K562 (cell line): ENCODE results near the gene SERTAD1. TPM values are rescaled to one million over a fixed set of nuclear protein-coding genes. Genes with fewer than 3 reads are reported as not detected.

Experiments
- ATAC-seq: fragments of 200-7000 bp; cut with Tn5 transposase; 3 replicates; pipeline ENCODE4 v1.9.1; 2020; ENCODE audit warnings: moderate library complexity
- BruUV-seq: library from RNA; stranded (reverse); fragments of 400-500 nt; replicated peaks from 2 replicates; lab custom pipeline; 2021; lab: Mats Ljungman, UMichigan
- CTCF ChIA-PET: fragments of 300-600 bp; formaldehyde crosslinking; extraction: SDS; loops from one replicate; lab custom pipeline; 2021; ENCODE audit warnings: low intra/inter-chr PET ratio; lab: Yijun Ruan, JAX
- POLR2A ChIA-PET: fragments of 300-600, 350-650 bp; sonication (Branson Sonifier 250); formaldehyde crosslinking; extraction: SDS; loops from one replicate; lab custom pipeline; 2021; ENCODE audit warnings: antibody characterized with exemption, inconsistent platforms; lab: Yijun Ruan, JAX
- DNase-seq, 4 experiments: peaks; one replicate each; pipeline versions ENCODE4 v3.0.0 to v3.0.0-alpha.2; 2011 to 2018; ENCODE audit warnings: low spot score in 3 of 4, mixed read lengths in 3 of 4; ENCODE audit errors: extremely low read depth in 1 of 4
- FAIRE-seq: peaks from 2 replicates; lab custom pipeline; 2011; peaks lifted over from hg19 to GRCh38; lab: Jason Lieb, UNC
- H2AFZ ChIP-seq: 2 replicates; pipeline ENCODE4 v1.6.0; 2011; ENCODE audit warnings: low read depth, low read length, control low read depth, inconsistent platforms
- H3K27ac ChIP-seq: fragments of 200-600 bp; 3 replicates; pipeline ENCODE4 v1.8.0; 2011; ENCODE audit warnings: low read depth, mild to moderate bottlenecking, control low read depth, inconsistent platforms, low read length, moderate library complexity, mixed read lengths; ENCODE audit errors: extremely low read depth
- H3K27me3 ChIP-seq, 2 experiments: fragments of 300-600 bp in 1 of 2; 2 replicates in 1 of 2; 3 replicates in 1 of 2; pipeline versions ENCODE4 v1.6.0 to v1.8.0; 2011; ENCODE audit warnings: inconsistent platforms in 2 of 2, low read length in 2 of 2, mild to moderate bottlenecking in 1 of 2, mixed read lengths in 1 of 2, moderate library complexity in 1 of 2; ENCODE audit not compliant: control insufficient read depth in 2 of 2, insufficient read depth in 2 of 2
- H3K36me3 ChIP-seq: fragments of 300-600 bp; 3 replicates; pipeline ENCODE4 v1.8.0; 2011; ENCODE audit warnings: mild to moderate bottlenecking, low read length, inconsistent platforms; ENCODE audit not compliant: control insufficient read depth, insufficient read depth
- H3K4me1 ChIP-seq, 2 experiments: fragments of 200-600 bp in 1 of 2; replicated peaks in 1 of 2; 2 replicates in 1 of 2; 3 replicates in 1 of 2; pipeline versions ENCODE4 v1.5.1 to v1.8.0; 2011; ENCODE audit warnings: inconsistent platforms in 2 of 2, low read length in 2 of 2, mild to moderate bottlenecking in 1 of 2, mixed read lengths in 1 of 2, moderate library complexity in 1 of 2; ENCODE audit not compliant: control insufficient read depth in 2 of 2, insufficient read depth in 2 of 2
- H3K4me2 ChIP-seq: 2 replicates; pipeline ENCODE4 v1.6.1; 2011; ENCODE audit warnings: low read length, control low read depth, inconsistent platforms, mixed read lengths; ENCODE audit not compliant: insufficient read depth
- H3K4me3 ChIP-seq: fragments of 200-600 bp; sonication (generic), shearing (Covaris generic); 2 replicates; pipeline ENCODE4 v1.5.1; 2016; ENCODE audit warnings: control low read depth, inconsistent platforms
- H3K79me2 ChIP-seq: fragments of 200-600 bp; 3 replicates; pipeline ENCODE4 v1.8.0; 2011; ENCODE audit warnings: low read length, inconsistent platforms; ENCODE audit not compliant: control insufficient read depth, insufficient read depth
- H3K9ac ChIP-seq, 2 experiments: 2 replicates each; pipeline versions ENCODE4 v1.6.0 to v1.6.1; 2011; ENCODE audit warnings: low read depth in 2 of 2, low read length in 2 of 2, control low read depth in 1 of 2, inconsistent platforms in 1 of 2, mild to moderate bottlenecking in 1 of 2, mixed read lengths in 1 of 2; ENCODE audit not compliant: insufficient read depth in 1 of 2
- H3K9me1 ChIP-seq: one replicate; pipeline ENCODE4 v1.6.0; 2011; ENCODE audit warnings: inconsistent platforms, mild to moderate bottlenecking, low read length, moderate library complexity; ENCODE audit not compliant: control insufficient read depth, insufficient read depth
- H3K9me3 ChIP-seq: replicated peaks from 2 replicates; pipeline ENCODE4 v1.5.1; 2011; ENCODE audit warnings: low read depth, low read length, inconsistent platforms; ENCODE audit not compliant: control insufficient read depth, insufficient read depth
- H4K20me1 ChIP-seq: replicated peaks from 2 replicates; pipeline ENCODE4 v1.6.1; 2011; ENCODE audit warnings: low read length, inconsistent platforms, mixed read lengths; ENCODE audit not compliant: control insufficient read depth, insufficient read depth
- BHLHE40 ChIP-seq: IDR thresholded peaks from 2 replicates; pipeline ENCODE4 v1.6.1; 2011; ENCODE audit warnings: low read length, improper control_type of control experiment
- DPF2 ChIP-seq: fragments of 450-650 bp; IDR thresholded peaks from 2 replicates; pipeline ENCODE4 v1.6.1; 2016
- MEIS2 ChIP-seq: fragments of 450-650 bp; IDR thresholded peaks from 2 replicates; pipeline ENCODE4 v1.6.1; 2014; ENCODE audit warnings: mild to moderate bottlenecking; ENCODE audit not compliant: partially characterized antibody
- NCOA1 ChIP-seq: fragments of 450-650 bp; IDR thresholded peaks from 2 replicates; pipeline ENCODE4 v1.6.1; 2016; ENCODE audit warnings: low read depth
- PHF8 ChIP-seq: fragments of 200-600 bp; sonication (generic); IDR thresholded peaks from 2 replicates; pipeline ENCODE4 v1.6.1; 2012; ENCODE audit warnings: mixed run types, mild to moderate bottlenecking, inconsistent platforms, low read length, moderate library complexity, borderline replicate concordance
- RNF2 ChIP-seq: sonication (generic); IDR thresholded peaks from 2 replicates; pipeline ENCODE4 v1.6.1; 2016
- SMARCA4 ChIP-seq: fragments of 450-650 bp; IDR thresholded peaks from 2 replicates; pipeline ENCODE4 v1.6.1; 2016
- SMARCA5 ChIP-seq: fragments of 450-650 bp; IDR thresholded peaks from 2 replicates; pipeline ENCODE4 v1.6.1; 2016
- TAF1 ChIP-seq: IDR thresholded peaks from 2 replicates; pipeline ENCODE4 v1.6.1; 2011; ENCODE audit warnings: mild to moderate bottlenecking, low read length, moderate library complexity; ENCODE audit not compliant: insufficient read depth, control insufficient read depth, severe bottlenecking; ENCODE audit errors: extremely low read depth
- ZNF407 ChIP-seq: fragments of 450-650 bp; IDR thresholded peaks from 2 replicates; pipeline ENCODE4 v1.6.1; 2016; ENCODE audit warnings: low read depth
- ZNF592 ChIP-seq: fragments of 450-650 bp; IDR thresholded peaks from 2 replicates; pipeline ENCODE4 v1.6.1; 2017; ENCODE audit warnings: antibody characterized with exemption, mild to moderate bottlenecking
- WGBS: fragments of 100-300 bp; shearing (Covaris generic); methylation state at CpG from one replicate; pipeline ENCODE4 v1.1.6; 2016; ENCODE audit warnings: low coverage, mixed read lengths; ENCODE audit not compliant: insufficient coverage; ENCODE audit errors: missing lambda C conversion rate; 5-methylcytosine and 5-hydroxymethylcytosine counted together
- in situ Hi-C: fragments of 300-500 bp; cut with MboI; formaldehyde crosslinking; loops from 4 replicates; pipeline ENCODE4 v1.15.0; 2018; ENCODE audit warnings: inconsistent platforms, mixed read lengths
- intact Hi-C: fragments of 100-400 bp; cut with micrococcal nuclease; formaldehyde crosslinking; loops from 2 replicates; pipeline ENCODE4 v1.14.2; 2022
- polyA plus RNA-seq, 8 experiments: library from polyadenylated mRNA; depleted of rRNA in 4 of 8; stranded (reverse) in 5 of 8; unstranded in 3 of 8; fragments of >200 nt; fragmentation: Nextera tagmentation in 2 of 8; fragmentation: Illumina TruSeq in 1 of 8; extraction: Ambion mirVana in 2 of 8; extraction: Trizol in 1 of 8; gene quantifications; 2 replicates each; pipeline versions ENCODE4 v1.2.1 to v1.2.3, GENCODE V29; 2011 to 2014; ENCODE audit warnings: inconsistent platforms in 1 of 8, missing spikeins in 1 of 8
- total RNA-seq, 7 experiments: library from RNA; depleted of rRNA in 6 of 7; stranded (reverse); fragments of >200 nt in 6 of 7; fragmentation: Illumina TruSeq in 2 of 7; extraction: Trizol in 2 of 7; gene quantifications; 2 replicates each; pipeline versions ENCODE4 v1.2.1 to v1.2.3, GENCODE V29; 2011 to 2021; ENCODE audit warnings: low replicate concordance in 1 of 7

The SERTAD1 gene
- total and polyA plus RNA-seq, 9 of the 15 experiments (the other 6 are each of a cell fraction or from before 2014, with no cell fraction given) = 0.15 to 8.7 (median 4.9) TPM

GRCh38 chr19:40445780-40446262 lies 20.0 kb upstream of the SERTAD1 start:
- H3K9me1 ChIP-seq = no peaks in the 10 kb centered on the region
- FAIRE-seq = peak; percentile 93
- in situ Hi-C loops (no loop called here), intact Hi-C loops (no loop called here)
- H3K36me3 ChIP-seq = peaks cover 47% of the 10 kb centered on the region
- peaks cover 21% of the 10 kb centered on the region for H4K20me1 ChIP-seq
- BruUV-seq = no TSS peak
- no peak overlapping the region for H3K4me3 ChIP-seq
- no peaks in the 10 kb centered on the region for H3K27me3 ChIP-seq
- peak overlapping the region; percentile 70 for H3K4me2 ChIP-seq
- no peaks in the 10 kb centered on the region for H3K9me3 ChIP-seq
- 22% methylated on average over 9 of the region's 9 CpGs for WGBS
- ChIA-PET CTCF (no interaction called here), POLR2A (interaction anchor here (1.0 to 3.1 kb wide), 7 partner anchors 10 to 157 kb away, joined by 3 to 27 read pairs (median 5); partner anchors contain the start of gene BLVRB)
- peak overlapping the region; percentile 95 for H3K27ac ChIP-seq
- peak overlapping the region; percentile 70 to 77; a peak in 3 of 4 replicates for H3K9ac ChIP-seq
- DNase-seq = peak; percentile 57 to 91 (median 68)
- peak overlapping the region; percentile 3; the same call in 1 of the 2 replicates for H2AFZ ChIP-seq
- peaks cover 24 to 29% of the 10 kb centered on the region in 2 experiments for H3K4me1 ChIP-seq
- peak; percentile 54 for ATAC-seq
- H3K79me2 ChIP-seq = peaks cover 32% of the 10 kb centered on the region
- peak; percentile 61 for TF ChIP-seq NCOA1
- peak; percentile 74 for TF ChIP-seq DPF2
- TF ChIP-seq ZNF407 = no peak
- TF ChIP-seq MEIS2 = peak; percentile 32
- no peak for TF ChIP-seq BHLHE40
- TF ChIP-seq SMARCA4 = peak; percentile 69
- no peak for TF ChIP-seq SMARCA5
- peak; percentile 29; the same call in 1 of the 2 replicates for TF ChIP-seq ZNF592
- 0 out of 2 replicates have a peak, but pooled peaks have one; percentile 30 for TF ChIP-seq RNF2
- TF ChIP-seq PHF8 = peak; percentile 18; the same call in 1 of the 2 replicates
- no peak for TF ChIP-seq TAF1
